Astrocyte (in vitro differentiated cells and primary cell): ENCODE data around the gene DSCAM. TPM values are rescaled to one million over a fixed set of nuclear protein-coding genes. Genes with fewer than 3 reads are reported as not detected.

ENCODE experiments used
- DNase-seq: peaks from one replicate; pipeline ENCODE4 v3.0.0-alpha.2; 2010; ENCODE audit warnings: low read depth
- FAIRE-seq: peaks from 2 replicates; lab custom pipeline; 2011; peaks lifted over from hg19 to GRCh38; lab: Jason Lieb, UNC
- H2AFZ ChIP-seq: 2 replicates; pipeline ENCODE4 v1.6.0; 2012; ENCODE audit warnings: low read depth, low read length, inconsistent platforms
- H3K27ac ChIP-seq: 2 replicates; pipeline ENCODE4 v1.5.1; 2011; ENCODE audit warnings: low read depth, low read length, inconsistent platforms
- H3K27me3 ChIP-seq: 2 replicates; pipeline ENCODE4 v1.6.0; 2011; ENCODE audit warnings: low read length, inconsistent platforms; ENCODE audit not compliant: insufficient read depth
- H3K36me3 ChIP-seq: 2 replicates; pipeline ENCODE4 v1.5.1; 2011; ENCODE audit warnings: low read length, inconsistent platforms; ENCODE audit not compliant: insufficient read depth
- H3K4me1 ChIP-seq: 2 replicates; pipeline ENCODE4 v1.5.1; 2011; ENCODE audit warnings: low read length, inconsistent platforms; ENCODE audit not compliant: insufficient read depth
- H3K4me2 ChIP-seq: 2 replicates; pipeline ENCODE4 v1.6.0; 2012; ENCODE audit warnings: low read length, inconsistent platforms
- H3K4me3 ChIP-seq: 2 replicates; pipeline ENCODE4 v1.5.1; 2011; ENCODE audit warnings: low read depth, mild to moderate bottlenecking, low read length, inconsistent platforms; ENCODE audit not compliant: insufficient read depth
- H3K79me2 ChIP-seq: 2 replicates; pipeline ENCODE4 v1.6.0; 2012; ENCODE audit warnings: mild to moderate bottlenecking, low read length, inconsistent platforms; ENCODE audit not compliant: insufficient read depth
- H3K9ac ChIP-seq: 2 replicates; pipeline ENCODE4 v1.6.0; 2012; ENCODE audit warnings: mild to moderate bottlenecking, low read length, inconsistent platforms
- H3K9me3 ChIP-seq: 2 replicates; pipeline ENCODE4 v1.5.1; 2012; ENCODE audit warnings: low read depth, mild to moderate bottlenecking, low read length, inconsistent platforms; ENCODE audit not compliant: insufficient read depth
- H4K20me1 ChIP-seq: 2 replicates; pipeline ENCODE4 v1.6.0; 2012; ENCODE audit warnings: low read length, inconsistent platforms; ENCODE audit not compliant: insufficient read depth
- H3K27ac Mint-ChIP-seq: one replicate; pipeline ENCODE4 v1.8.0; 2021; ENCODE audit warnings: mild to moderate bottlenecking, mixed read lengths; ENCODE audit not compliant: unreplicated experiment
- H3K27me3 Mint-ChIP-seq: one replicate; pipeline ENCODE4 v1.8.0; 2021; ENCODE audit warnings: low read depth, mixed read lengths; ENCODE audit not compliant: unreplicated experiment
- H3K36me3 Mint-ChIP-seq: one replicate; pipeline ENCODE4 v1.8.0; 2021; ENCODE audit warnings: low read depth, mixed read lengths; ENCODE audit not compliant: unreplicated experiment
- H3K4me1 Mint-ChIP-seq: one replicate; pipeline ENCODE4 v1.8.0; 2021; ENCODE audit warnings: low read depth, mixed read lengths; ENCODE audit not compliant: unreplicated experiment
- H3K4me3 Mint-ChIP-seq: one replicate; pipeline ENCODE4 v1.8.0; 2021; ENCODE audit warnings: mild to moderate bottlenecking, moderate library complexity, mixed read lengths; ENCODE audit not compliant: unreplicated experiment
- H3K9me3 Mint-ChIP-seq: one replicate; pipeline ENCODE4 v1.8.0; 2021; ENCODE audit warnings: mild to moderate bottlenecking, mixed read lengths; ENCODE audit not compliant: unreplicated experiment
- CTCF ChIP-seq: IDR thresholded peaks from 2 replicates; pipeline ENCODE4 v1.5.1; 2011; ENCODE audit warnings: low read depth, mild to moderate bottlenecking, inconsistent platforms, low read length, moderate library complexity; ENCODE audit not compliant: insufficient read depth
- EZH2 ChIP-seq: IDR thresholded peaks from 2 replicates; pipeline ENCODE4 v1.6.1; 2012; ENCODE audit warnings: mild to moderate bottlenecking, low read length, inconsistent platforms; ENCODE audit not compliant: insufficient read depth
- total RNA-seq: library from RNA; stranded (reverse); gene quantifications from 2 replicates; pipeline ENCODE4 v1.2.1, GENCODE V29; 2021

DSCAM gene
- total RNA-seq, 1 donor from 2014 or later: 0.18 TPM

- no peaks in the 10 kb centered on the region for H4K20me1 ChIP-seq
- H3K9ac ChIP-seq: no peak overlapping the region
- Mint-ChIP-seq H3K4me1 (peaks cover 2% of the 10 kb centered on the region), H3K27me3 (no peaks in the 10 kb centered on the region), H3K4me3 (no peak overlapping the region), H3K27ac (peak overlapping the region; percentile 35), H3K9me3 (no peaks in the 10 kb centered on the region), H3K36me3 (no peaks in the 10 kb centered on the region)
- no peak overlapping the region for H2AFZ ChIP-seq
- no peak for TF ChIP-seq CTCF
- no peak for TF ChIP-seq EZH2
- FAIRE-seq (no peak), DNase-seq (peak; percentile 18)
- H3K9me3 ChIP-seq: no peaks in the 10 kb centered on the region
- H3K4me3 ChIP-seq: no peak overlapping the region
- H3K36me3 ChIP-seq: no peaks in the 10 kb centered on the region
- H3K4me1 ChIP-seq: peaks cover 16% of the 10 kb centered on the region
- H3K4me2 ChIP-seq: no peak overlapping the region
- H3K27me3 ChIP-seq: no peaks in the 10 kb centered on the region
- H3K27ac ChIP-seq: no peak overlapping the region
- H3K79me2 ChIP-seq: no peaks in the 10 kb centered on the region
Observed at GRCh38 chr21:40047993-40048730, 798.8 kb downstream of the DSCAM start.

- H3K4me1 ChIP-seq: peaks cover 15% of the 10 kb centered on the region
- DNase-seq (no peak), FAIRE-seq (no peak)
- TF ChIP-seq EZH2 (no peak), CTCF (no peak)
- H3K36me3 ChIP-seq: no peaks in the 10 kb centered on the region
- Mint-ChIP-seq H3K27ac (no peak overlapping the region), H3K27me3 (no peaks in the 10 kb centered on the region), H3K36me3 (no peaks in the 10 kb centered on the region), H3K4me1 (peaks cover 2% of the 10 kb centered on the region), H3K4me3 (no peak overlapping the region), H3K9me3 (no peaks in the 10 kb centered on the region)
- no peaks in the 10 kb centered on the region for H3K27me3 ChIP-seq
- no peaks in the 10 kb centered on the region for H3K79me2 ChIP-seq
- H3K9ac ChIP-seq: no peak overlapping the region
- no peaks in the 10 kb centered on the region for H4K20me1 ChIP-seq
- H3K9me3 ChIP-seq: no peaks in the 10 kb centered on the region
- no peak overlapping the region for H3K4me3 ChIP-seq
- no peak overlapping the region for H3K27ac ChIP-seq
- no peak overlapping the region for H3K4me2 ChIP-seq
- no peak overlapping the region for H2AFZ ChIP-seq
Observed at GRCh38 chr21:40047211-40047610, 799.7 kb downstream of the DSCAM start.

GRCh38 chr21:40043866-40044265, 803.1 kb downstream of the DSCAM start:
- TF ChIP-seq EZH2 (no peak), CTCF (no peak)
- Histone ChIP-seq H3K27me3 (no peaks in the 10 kb centered on the region), H3K9ac (no peak overlapping the region), H3K27ac (no peak overlapping the region), H3K4me1 (peaks cover 7% of the 10 kb centered on the region), H4K20me1 (no peaks in the 10 kb centered on the region), H3K4me3 (no peak overlapping the region), H2AFZ (no peak overlapping the region), H3K4me2 (no peak overlapping the region), H3K36me3 (no peaks in the 10 kb centered on the region), H3K9me3 (no peaks in the 10 kb centered on the region), H3K79me2 (no peaks in the 10 kb centered on the region)
- FAIRE-seq (no peak), DNase-seq (no peak)
- Mint-ChIP-seq H3K27ac (no peak overlapping the region), H3K4me3 (no peak overlapping the region), H3K36me3 (no peaks in the 10 kb centered on the region), H3K27me3 (no peaks in the 10 kb centered on the region), H3K9me3 (no peaks in the 10 kb centered on the region), H3K4me1 (no peaks in the 10 kb centered on the region)
